ENCODE measurements around the gene AFTPH. TPM values are rescaled to one million over a fixed set of nuclear protein-coding genes. Genes with fewer than 3 reads are reported as not detected.

AFTPH gene
- total RNA-seq, 4 donors from 2014 or later, result 51.7 to 56.7 (median 53.2) TPM

DNA sequence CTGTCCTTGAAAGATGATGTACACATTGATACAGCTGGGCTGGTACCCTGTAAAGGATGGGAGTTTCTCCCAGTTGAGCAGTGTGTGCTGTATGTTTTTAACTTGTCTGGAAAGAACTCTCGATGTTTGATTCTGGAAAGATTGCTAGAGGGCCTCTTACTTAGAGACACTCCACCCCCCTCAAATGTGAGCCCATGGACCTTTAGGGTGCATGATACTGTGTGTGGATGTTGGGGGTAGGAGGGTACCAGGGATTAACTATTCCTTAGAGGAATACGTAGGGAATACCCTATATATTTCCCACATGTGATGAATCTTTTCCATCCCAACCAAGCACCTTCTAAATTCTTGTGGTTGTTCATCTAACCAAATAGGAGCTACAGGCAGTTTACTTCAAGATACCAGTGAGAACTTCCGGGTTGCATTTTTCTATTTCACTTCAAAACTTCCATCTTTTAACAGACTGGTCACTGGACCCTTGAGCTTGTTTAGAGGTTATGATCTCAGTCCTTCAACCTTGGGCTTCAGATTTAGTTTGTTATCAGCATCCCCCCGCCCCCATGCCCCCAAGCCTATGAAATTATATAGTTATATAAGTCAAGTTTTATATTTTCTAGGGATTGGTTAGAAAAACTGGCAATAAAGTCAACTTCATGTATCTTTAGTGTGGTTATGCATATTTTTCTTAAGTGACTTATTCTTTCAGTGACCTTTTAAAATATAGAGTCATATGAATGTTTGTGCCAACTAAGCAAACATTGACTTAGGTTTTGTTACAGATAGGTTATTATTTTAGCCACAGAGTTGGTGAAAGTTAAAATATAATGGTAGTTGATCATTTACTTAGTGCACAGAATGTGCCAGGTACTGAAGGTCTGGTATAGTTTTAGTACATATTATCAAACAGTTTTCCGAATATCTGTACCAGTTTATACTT is 18.2 kb downstream of the AFTPH start:
- Histone ChIP-seq H3K36me3 (no peaks in the 10 kb centered on the region), H3K27me3 (no peaks in the 10 kb centered on the region), H3K4me3 (replicated peaks in 1 of 3) (no peak overlapping the region), H3K4me1 (peaks cover 6 to 12% of the 10 kb centered on the region in 2 donors), H3K9me3 (no peaks in the 10 kb centered on the region), H3K27ac (no peak overlapping the region)
- TF ChIP-seq, protein P1, sequence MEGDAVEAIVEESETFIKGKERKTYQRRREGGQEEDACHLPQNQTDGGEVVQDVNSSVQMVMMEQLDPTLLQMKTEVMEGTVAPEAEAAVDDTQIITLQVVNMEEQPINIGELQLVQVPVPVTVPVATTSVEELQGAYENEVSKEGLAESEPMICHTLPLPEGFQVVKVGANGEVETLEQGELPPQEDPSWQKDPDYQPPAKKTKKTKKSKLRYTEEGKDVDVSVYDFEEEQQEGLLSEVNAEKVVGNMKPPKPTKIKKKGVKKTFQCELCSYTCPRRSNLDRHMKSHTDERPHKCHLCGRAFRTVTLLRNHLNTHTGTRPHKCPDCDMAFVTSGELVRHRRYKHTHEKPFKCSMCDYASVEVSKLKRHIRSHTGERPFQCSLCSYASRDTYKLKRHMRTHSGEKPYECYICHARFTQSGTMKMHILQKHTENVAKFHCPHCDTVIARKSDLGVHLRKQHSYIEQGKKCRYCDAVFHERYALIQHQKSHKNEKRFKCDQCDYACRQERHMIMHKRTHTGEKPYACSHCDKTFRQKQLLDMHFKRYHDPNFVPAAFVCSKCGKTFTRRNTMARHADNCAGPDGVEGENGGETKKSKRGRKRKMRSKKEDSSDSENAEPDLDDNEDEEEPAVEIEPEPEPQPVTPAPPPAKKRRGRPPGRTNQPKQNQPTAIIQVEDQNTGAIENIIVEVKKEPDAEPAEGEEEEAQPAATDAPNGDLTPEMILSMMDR (IDR thresholded peaks at IDR 0.05), result no peak
- no peak for TF ChIP-seq POLR2A (IDR thresholded peaks at IDR 0.05)
- 89 to 94% methylated on average over 5 of the region's 5 CpGs for WGBS, 2 donors
- DNase-seq, result no peak
- intact Hi-C loops (cut with DNase I), result no loop called here

DNA sequence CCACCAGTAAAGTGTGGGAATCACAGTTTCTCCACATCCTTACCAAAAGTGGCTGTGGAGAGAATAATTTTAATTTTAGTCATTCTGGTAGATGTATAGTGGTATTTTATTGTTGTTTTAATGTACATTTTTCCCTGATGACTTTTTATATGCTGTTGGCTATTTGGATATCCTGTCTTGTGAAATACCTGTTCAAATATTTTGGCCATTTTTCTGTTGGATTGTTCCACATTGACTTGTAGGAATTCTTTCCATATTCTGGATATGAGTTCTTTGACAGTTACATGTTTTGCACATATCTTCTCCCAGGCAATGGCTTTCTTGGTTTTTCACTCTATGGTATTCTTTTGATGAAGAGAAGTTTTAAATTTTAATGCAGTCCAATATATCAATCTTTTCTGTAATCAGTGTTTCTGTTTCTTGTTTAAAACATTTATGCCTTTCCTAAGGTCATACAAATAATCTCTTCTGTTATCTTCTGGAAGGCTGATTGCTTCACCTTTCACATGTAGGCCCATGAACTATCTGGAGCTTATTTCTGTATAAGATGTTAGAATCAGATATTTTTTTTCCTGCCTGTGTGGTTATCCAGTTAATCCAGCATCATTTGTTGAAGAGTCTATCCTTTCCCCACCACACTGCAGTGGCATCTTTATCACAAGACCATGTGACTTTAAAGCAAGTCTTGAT is 19.0 kb downstream of the AFTPH start:
- TF ChIP-seq, protein P1 (IDR thresholded peaks at IDR 0.05), result no peak
- no peak for TF ChIP-seq POLR2A (IDR thresholded peaks at IDR 0.05)

GRCh38 chr2:64548761-64549160 is 24.6 kb downstream of the AFTPH start:
- no peaks in the 10 kb centered on the region for H3K9me3 ChIP-seq
- H3K27me3 ChIP-seq, result no peaks in the 10 kb centered on the region
- intact Hi-C loops (cut with DNase I), result no loop called here
- H3K4me3 ChIP-seq (replicated peaks in 1 of 3), result no peak overlapping the region
- no peak for DNase-seq
- TF ChIP-seq POLR2A (IDR thresholded peaks at IDR 0.05), result no peak
- TF ChIP-seq, protein P1 (IDR thresholded peaks at IDR 0.05), result no peak
- H3K4me1 ChIP-seq, result peaks cover 6 to 10% of the 10 kb centered on the region in 2 donors
- no peak overlapping the region for H3K27ac ChIP-seq
- WGBS, 2 donors, result 83 to 88% methylated on average over 3 of the region's 3 CpGs
- no peaks in the 10 kb centered on the region for H3K36me3 ChIP-seq

More for the DNA sequence above, 19.0 kb downstream of the AFTPH start:
- Histone ChIP-seq H3K27ac (no peak overlapping the region), H3K36me3 (no peaks in the 10 kb centered on the region), H3K4me3 (replicated peaks in 1 of 3) (no peak overlapping the region), H3K4me1 (peaks cover 6 to 12% of the 10 kb centered on the region in 2 donors), H3K27me3 (no peaks in the 10 kb centered on the region), H3K9me3 (no peaks in the 10 kb centered on the region)
- DNase-seq, result no peak
- intact Hi-C loops (cut with DNase I), result no loop called here

DNA sequence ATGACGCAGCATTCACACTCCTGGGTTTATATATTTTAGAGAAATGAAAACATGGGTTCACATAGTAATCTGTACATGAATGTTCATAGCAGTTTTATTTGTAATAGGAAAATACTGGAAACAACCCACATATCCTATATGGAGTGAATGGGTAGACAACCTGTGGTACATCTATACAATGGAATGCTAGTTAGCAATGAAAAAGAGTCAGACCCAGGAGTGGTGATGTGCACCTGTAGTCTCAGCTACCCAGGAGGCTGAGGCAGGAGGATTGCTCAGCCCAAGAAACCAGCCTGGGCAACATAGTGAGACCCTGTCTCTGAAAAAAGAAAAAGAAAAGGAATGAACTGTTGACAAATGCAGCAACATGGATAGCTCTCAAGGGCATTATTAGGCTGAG is 25.9 kb downstream of the AFTPH start:
- WGBS, 2 donors, result 97 to 100% methylated on average over 1 of the region's 1 CpG
- H3K27me3 ChIP-seq, result no peaks in the 10 kb centered on the region
- H3K36me3 ChIP-seq, result no peaks in the 10 kb centered on the region
- H3K4me3 ChIP-seq (replicated peaks in 1 of 3), result no peak overlapping the region
- no peak for TF ChIP-seq POLR2A (IDR thresholded peaks at IDR 0.05)
- TF ChIP-seq, protein P1 (IDR thresholded peaks at IDR 0.05), result no peak
- no peaks in the 10 kb centered on the region for H3K9me3 ChIP-seq
- H3K4me1 ChIP-seq, result no peaks in the 10 kb centered on the region
- DNase-seq, result no peak
- no peak overlapping the region for H3K27ac ChIP-seq
- intact Hi-C loops (cut with DNase I), result no loop called here

DNA sequence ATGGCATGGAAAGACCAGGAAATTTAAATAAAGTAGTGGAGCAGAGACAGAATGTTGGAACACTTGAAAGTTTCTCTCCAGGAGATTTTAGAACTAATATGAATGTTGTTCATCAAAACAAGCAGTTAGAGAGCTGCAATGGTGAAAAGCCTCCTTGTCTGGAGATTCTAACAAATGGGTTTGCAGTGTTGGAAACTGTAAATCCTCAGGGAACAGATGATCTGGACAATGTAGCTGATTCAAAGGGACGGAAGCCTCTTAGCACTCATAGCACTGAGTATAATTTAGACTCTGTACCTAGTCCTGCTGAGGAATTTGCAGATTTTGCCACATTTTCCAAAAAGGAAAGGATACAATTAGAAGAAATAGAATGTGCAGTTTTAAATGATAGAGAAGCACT is 27.7 kb downstream of the AFTPH start:
- no peaks in the 10 kb centered on the region for H3K4me1 ChIP-seq
- intact Hi-C loops (cut with DNase I), result no loop called here
- no peak overlapping the region for H3K4me3 ChIP-seq (replicated peaks in 1 of 3)
- 86 to 92% methylated on average over 1 of the region's 1 CpG for WGBS, 2 donors
- no peaks in the 10 kb centered on the region for H3K27me3 ChIP-seq
- H3K36me3 ChIP-seq, result no peaks in the 10 kb centered on the region
- H3K9me3 ChIP-seq, result no peaks in the 10 kb centered on the region
- TF ChIP-seq, protein P1 (IDR thresholded peaks at IDR 0.05), result no peak
- TF ChIP-seq POLR2A (IDR thresholded peaks at IDR 0.05), result no peak
- DNase-seq, result no peak
- H3K27ac ChIP-seq, result no peak overlapping the region
